K562 (cell line): Measurements from ENCODE around the gene SNX9. TPM values are rescaled to one million over a fixed set of nuclear protein-coding genes. Genes with fewer than 3 reads are reported as not detected.

Experiments used
- BCL6 ChIP-seq: fragments of 250-450 bp; sonication (Bioruptor Pico); IDR thresholded peaks from 2 replicates; pipeline ENCODE4 v1.4.0; 2020
- CHD4 ChIP-seq: fragments of 200-600 bp; sonication (generic); IDR thresholded peaks from 3 replicates; pipeline ENCODE4 v1.6.1; 2012; ENCODE audit warnings: low read depth, mild to moderate bottlenecking, mixed read lengths, low read length, inconsistent platforms; ENCODE audit not compliant: insufficient read depth, insufficient replicate concordance, poor library complexity, severe bottlenecking
- CREB1 ChIP-seq, 2 experiments: sonication (generic) in 1 of 2; formaldehyde crosslinking in 1 of 2; IDR thresholded peaks; 2 replicates each; pipeline versions ENCODE4 v1.6.1 to v1.8.0; 2012 to 2022; ENCODE audit warnings: inconsistent platforms in 1 of 2, mild to moderate bottlenecking in 1 of 2, missing genetic modification reagents in 1 of 2, moderate library complexity in 1 of 2
- ELF2 ChIP-seq: fragments of 250-450 bp; sonication (Bioruptor Pico); IDR thresholded peaks from 2 replicates; pipeline ENCODE4 v1.5.0; 2021; ENCODE audit warnings: mild to moderate bottlenecking
- HNRNPK ChIP-seq: fragments of 200-400 bp; formaldehyde crosslinking; IDR thresholded peaks from one replicate; pipeline ENCODE4 v1.6.1; 2018; ENCODE audit warnings: mild to moderate bottlenecking, low read depth, low read length; ENCODE audit not compliant: poor library complexity, severe bottlenecking
- JUND ChIP-seq, 2 experiments: IDR thresholded peaks; 2 replicates in 1 of 2; 3 replicates in 1 of 2; pipeline ENCODE4 v1.6.1; 2011; ENCODE audit warnings: borderline replicate concordance in 2 of 2, low read depth in 2 of 2, low read length in 2 of 2, improper control_type of control experiment in 1 of 2, missing biosample characterization in 1 of 2, missing genetic modification characterization in 1 of 2, missing genetic modification reagents in 1 of 2
- MLLT1 ChIP-seq, 2 experiments: fragments of 450-650 bp; IDR thresholded peaks; 2 replicates each; pipeline ENCODE4 v1.6.1; 2016
- NR0B1 ChIP-seq: fragments of 450-650 bp; IDR thresholded peaks from one replicate; pipeline ENCODE4 v1.6.1; 2018; ENCODE audit warnings: mild to moderate bottlenecking, moderate library complexity; ENCODE audit not compliant: partially characterized antibody
- PKNOX1 ChIP-seq: fragments of 450-650 bp; IDR thresholded peaks from 2 replicates; pipeline ENCODE4 v1.6.1; 2016
- PPARD ChIP-seq: fragments of 250-450 bp; sonication (Bioruptor Pico); IDR thresholded peaks from 2 replicates; pipeline ENCODE4 v1.8.0; 2022; ENCODE audit warnings: inconsistent platforms, mild to moderate bottlenecking, moderate library complexity
- PRMT5 ChIP-seq: sonication (generic); formaldehyde crosslinking; IDR thresholded peaks from 2 replicates; pipeline ENCODE4 v1.5.0; 2020; ENCODE audit warnings: missing genetic modification reagents
- PTBP1 ChIP-seq: fragments of 200-400 bp; formaldehyde crosslinking; IDR thresholded peaks from 2 replicates; pipeline ENCODE4 v1.6.1; 2017; ENCODE audit warnings: low read depth, low read length
- PTTG1 ChIP-seq: fragments of 450-650 bp; IDR thresholded peaks from 2 replicates; pipeline ENCODE4 v1.6.1; 2016; ENCODE audit warnings: low read depth, mild to moderate bottlenecking, missing genetic modification characterization, missing compliant biosample characterization
- RBBP5 ChIP-seq: fragments of 200-600 bp; sonication (generic); IDR thresholded peaks from 2 replicates; pipeline ENCODE4 v1.6.1; 2012; ENCODE audit warnings: borderline replicate concordance, mild to moderate bottlenecking, low read length, control low read depth, inconsistent platforms; ENCODE audit not compliant: insufficient read depth, poor library complexity, severe bottlenecking
- RUNX1 ChIP-seq: sonication (generic); IDR thresholded peaks from 2 replicates; pipeline ENCODE4 v1.6.1; 2016; ENCODE audit warnings: antibody characterized with exemption, low read depth
- SMAD1 ChIP-seq: fragments of 150-350 bp; IDR thresholded peaks from 2 replicates; pipeline ENCODE4 v1.6.1; 2014; ENCODE audit warnings: low read length, low read depth; ENCODE audit not compliant: partially characterized antibody
- SRSF7 ChIP-seq: fragments of 200-400 bp; formaldehyde crosslinking; optimal IDR thresholded peaks from 2 replicates; pipeline ENCODE3; 2017; ENCODE audit warnings: mild to moderate bottlenecking, low read depth, low read length
- TBP ChIP-seq: optimal IDR thresholded peaks from 2 replicates; pipeline ENCODE3; 2011; ENCODE audit warnings: low read depth, low read length, improper control_type of control experiment
- ZNF217 ChIP-seq: sonication (generic); formaldehyde crosslinking; IDR thresholded peaks from 2 replicates; pipeline ENCODE4 v1.8.0; 2022; ENCODE audit warnings: mild to moderate bottlenecking, missing genetic modification reagents
- ZNF239 ChIP-seq: fragments of 250-450 bp; sonication (Bioruptor Pico); IDR thresholded peaks from 2 replicates; pipeline ENCODE4 v1.4.0; 2020; ENCODE audit warnings: mild to moderate bottlenecking
- ZNF586 ChIP-seq: fragments of 450-650 bp; formaldehyde crosslinking; conservative IDR thresholded peaks from 2 replicates; pipeline ENCODE4 v1.4.0; 2020; ENCODE audit warnings: mild to moderate bottlenecking, moderate library complexity
- ZZZ3 ChIP-seq: fragments of 450-650 bp; IDR thresholded peaks from 2 replicates; pipeline ENCODE4 v1.6.1; 2016; ENCODE audit warnings: antibody characterized with exemption, mild to moderate bottlenecking, moderate library complexity
- polyA plus RNA-seq, 8 experiments: library from polyadenylated mRNA; depleted of rRNA in 4 of 8; stranded (reverse) in 5 of 8; unstranded in 3 of 8; fragments of >200 nt; fragmentation: Nextera tagmentation in 2 of 8; fragmentation: Illumina TruSeq in 1 of 8; extraction: Ambion mirVana in 2 of 8; extraction: Trizol in 1 of 8; gene quantifications; 2 replicates each; pipeline versions ENCODE4 v1.2.1 to v1.2.3, GENCODE V29; 2011 to 2014; ENCODE audit warnings: inconsistent platforms in 1 of 8, missing spikeins in 1 of 8
- total RNA-seq, 7 experiments: library from RNA; depleted of rRNA in 6 of 7; stranded (reverse); fragments of >200 nt in 6 of 7; fragmentation: Illumina TruSeq in 2 of 7; extraction: Trizol in 2 of 7; gene quantifications; 2 replicates each; pipeline versions ENCODE4 v1.2.1 to v1.2.3, GENCODE V29; 2011 to 2021; ENCODE audit warnings: low replicate concordance in 1 of 7

The SNX9 gene
- total and polyA plus RNA-seq, 9 of the 15 experiments (the other 6 are each of a cell fraction or from before 2014, with no cell fraction given), result 6.0 to 81.7 (median 57.1) TPM

GRCh38 chr6:157823528-157824370 lies 703 bp downstream of the SNX9 start (continued):
- peak; percentile 34; the same call in 1 of the 2 replicates for TF ChIP-seq JUND (IDR thresholded peaks at IDR 0.05; ENCODE audit: borderline replicate concordance, low read depth, low read length)
- no peak for TF ChIP-seq JUND (tag; IDR thresholded peaks at IDR 0.05; ENCODE audit: borderline replicate concordance, low read depth, low read length)
- peak; percentile 89 for TF ChIP-seq RBBP5
- no peak for TF ChIP-seq ZNF586 (CRISPR knock-in tag)
- no peak for TF ChIP-seq NR0B1
- no peak for TF ChIP-seq SRSF7
- peak; percentile 22 for TF ChIP-seq SMAD1
- no peak; a peak in 1 of 4 replicates for TF ChIP-seq MLLT1 (IDR thresholded peaks at IDR 0.05)
- TF ChIP-seq PPARD (CRISPR knock-in tag), result no peak
- peak; percentile 42 for TF ChIP-seq CHD4
- no peak for TF ChIP-seq PTTG1
- TF ChIP-seq ZNF217, result no peak
- TF ChIP-seq CREB1 (IDR thresholded peaks at IDR 0.05), result peak; percentile 43; the same call in 1 of the 2 replicates
- TF ChIP-seq CREB1 (CRISPR knock-in tag; IDR thresholded peaks at IDR 0.05), result peak; percentile 7; the same call in 1 of the 2 replicates
- TF ChIP-seq TBP, result peak; percentile 60
- TF ChIP-seq PRMT5, result no peak
- peak; percentile 77 for TF ChIP-seq PKNOX1
- no peak for TF ChIP-seq ZZZ3
- no peak for TF ChIP-seq ELF2 (CRISPR knock-in tag)
- TF ChIP-seq BCL6 (CRISPR knock-in tag), result no peak
- TF ChIP-seq HNRNPK, result no peak
- no peak for TF ChIP-seq ZNF239 (CRISPR knock-in tag)
- TF ChIP-seq RUNX1, result no peak
- TF ChIP-seq PTBP1, result no peak
